GM23338 (cell line): Measurements from ENCODE around the gene EMILIN3.

Source experiments
- CREB1 ChIP-seq: fragments of 250-450 bp; sonication (Bioruptor Pico); IDR thresholded peaks from 2 replicates; pipeline ENCODE4 v1.5.0; 2020; ENCODE audit warnings: low read depth, mild to moderate bottlenecking, moderate library complexity
- CTCF ChIP-seq, 2 experiments: fragments of 200-600 bp in 1 of 2; sonication (generic) in 1 of 2; conservative IDR thresholded peaks; 2 replicates each; pipeline versions ENCODE4 v1.5.1 to v1.6.1; 2016 to 2017; ENCODE audit warnings: antibody characterized with exemption in 2 of 2, low read depth in 2 of 2, mild to moderate bottlenecking in 2 of 2, moderate library complexity in 1 of 2
- ETS1 ChIP-seq: IDR thresholded peaks from 2 replicates; pipeline ENCODE4 v1.6.1; 2016; ENCODE audit warnings: antibody characterized with exemption
- EZH2 ChIP-seq: fragments of 200-600 bp; sonication (generic); IDR thresholded peaks from one replicate; pipeline ENCODE4 v1.8.0; 2017; ENCODE audit warnings: antibody characterized with exemption, mild to moderate bottlenecking, low read depth; ENCODE audit not compliant: unreplicated experiment
- EZH2phosphoT487 ChIP-seq: fragments of 200-600 bp; sonication (generic); IDR thresholded peaks from one replicate; pipeline ENCODE4 v1.8.1; 2018; ENCODE audit warnings: antibody characterized with exemption; ENCODE audit not compliant: unreplicated experiment
- JUNB ChIP-seq: IDR thresholded peaks from one replicate; pipeline ENCODE4 v1.6.1; 2016; ENCODE audit warnings: antibody characterized with exemption; ENCODE audit not compliant: unreplicated experiment
- NANOG ChIP-seq: IDR thresholded peaks from 2 replicates; pipeline ENCODE4 v1.6.1; 2016; ENCODE audit warnings: antibody characterized with exemption, borderline replicate concordance
- POLR2AphosphoS5 ChIP-seq: IDR thresholded peaks from 2 replicates; pipeline ENCODE4 v1.6.1; 2016; ENCODE audit warnings: antibody characterized with exemption, low read depth
- REST ChIP-seq: IDR thresholded peaks from one replicate; pipeline ENCODE4 v1.6.1; 2018; ENCODE audit warnings: antibody characterized with exemption; ENCODE audit not compliant: unreplicated experiment
- STAT1 ChIP-seq: IDR thresholded peaks from one replicate; pipeline ENCODE4 v1.6.1; 2016; ENCODE audit warnings: antibody characterized with exemption; ENCODE audit not compliant: unreplicated experiment
- ZNF114 ChIP-seq: fragments of 250-450 bp; sonication (Bioruptor Pico); IDR thresholded peaks from 2 replicates; pipeline ENCODE4 v1.5.0; 2020; ENCODE audit warnings: mild to moderate bottlenecking, moderate library complexity
- ZNF331 ChIP-seq: fragments of 250-450 bp; sonication (Bioruptor Pico); IDR thresholded peaks from 2 replicates; pipeline ENCODE4 v1.5.0; 2020; ENCODE audit warnings: low read depth, mild to moderate bottlenecking, moderate library complexity
- ZNF462 ChIP-seq: fragments of 250-450 bp; sonication (Bioruptor Pico); IDR thresholded peaks from 2 replicates; pipeline ENCODE4 v1.5.0; 2020; ENCODE audit warnings: mild to moderate bottlenecking, moderate library complexity

GRCh38 chr20:41386502-41387427, 20.1 kb upstream of the EMILIN3 start:
- TF ChIP-seq CTCF (conservative IDR thresholded peaks at IDR 0.05; ENCODE audit: low read depth in 2 of 2) (no peak), POLR2AphosphoS5 (no peak), CREB1 (no peak), EZH2phosphoT487 (no peak), JUNB (no peak), EZH2 (no peak), REST (no peak), ETS1 (no peak), STAT1 (no peak), ZNF114 (CRISPR knock-in tag) (no peak), ZNF331 (CRISPR knock-in tag) (no peak), NANOG (no peak), ZNF462 (CRISPR knock-in tag) (no peak)
